IPS-15b (cell line): Measurements from ENCODE around the gene ADGRB3.
"Not testable (repeated sequence)": the region's sequence is repeated elsewhere in the genome, so short reads cannot be mapped to it uniquely, and the experiment has no call there.

Source experiments
- H3K27me3 ChIP-seq: one replicate; pipeline ENCODE4 v1.6.1; 2013; ENCODE audit warnings: low read length; ENCODE audit not compliant: control insufficient read depth, insufficient read depth
- H3K36me3 ChIP-seq: one replicate; pipeline ENCODE4 v1.6.1; 2013; ENCODE audit warnings: low read length; ENCODE audit not compliant: control insufficient read depth, insufficient read depth
- H3K4me1 ChIP-seq: one replicate; pipeline ENCODE4 v1.6.1; 2013; ENCODE audit warnings: mild to moderate bottlenecking, low read length; ENCODE audit not compliant: control insufficient read depth, insufficient read depth
- H3K4me3 ChIP-seq: one replicate; pipeline ENCODE4 v1.5.1; 2013; ENCODE audit warnings: low read depth, low read length
- H3K9ac ChIP-seq: one replicate; pipeline ENCODE4 v1.6.1; 2013; ENCODE audit warnings: low read depth, mild to moderate bottlenecking, low read length
- H3K9me3 ChIP-seq: one replicate; pipeline ENCODE4 v1.6.1; 2013; ENCODE audit warnings: mild to moderate bottlenecking, low read length; ENCODE audit not compliant: control insufficient read depth, insufficient read depth

Gene ADGRB3

GRCh38 chr6:68774843-68775242 lies 139.8 kb downstream of the ADGRB3 start:
- no peak overlapping the region for H3K4me3 ChIP-seq
- no peaks in the 10 kb centered on the region for H3K27me3 ChIP-seq
- no peak overlapping the region for H3K9ac ChIP-seq
- H3K36me3 ChIP-seq: no peaks in the 10 kb centered on the region
- H3K4me1 ChIP-seq: no peaks in the 10 kb centered on the region
- H3K9me3 ChIP-seq: no peaks in the 10 kb centered on the region

- no peaks in the 10 kb centered on the region for H3K27me3 ChIP-seq
- no peaks in the 10 kb centered on the region for H3K4me1 ChIP-seq
- no peak overlapping the region for H3K9ac ChIP-seq
- H3K36me3 ChIP-seq: no peaks in the 10 kb centered on the region
- H3K9me3 ChIP-seq: no peaks in the 10 kb centered on the region
- no peak overlapping the region for H3K4me3 ChIP-seq
These were observed 141.3 kb downstream of the ADGRB3 start for GRCh38 chr6:68776354-68776753.

GRCh38 chr6:68777956-68778355 lies 142.9 kb downstream of the ADGRB3 start:
- H3K4me3 ChIP-seq: no peak overlapping the region
- no peak overlapping the region for H3K9ac ChIP-seq
- no peaks in the 10 kb centered on the region for H3K27me3 ChIP-seq
- no peaks in the 10 kb centered on the region for H3K4me1 ChIP-seq
- H3K9me3 ChIP-seq: no peaks in the 10 kb centered on the region
- H3K36me3 ChIP-seq: no peaks in the 10 kb centered on the region

GRCh38 chr6:68778356-68779020 lies 143.4 kb downstream of the ADGRB3 start:
- Histone ChIP-seq H3K9ac (no peak overlapping the region), H3K9me3 (no peaks in the 10 kb centered on the region), H3K4me3 (no peak overlapping the region), H3K36me3 (no peaks in the 10 kb centered on the region), H3K27me3 (no peaks in the 10 kb centered on the region), H3K4me1 (no peaks in the 10 kb centered on the region)

- no peak overlapping the region for H3K9ac ChIP-seq
- no peaks in the 10 kb centered on the region for H3K27me3 ChIP-seq
- H3K4me3 ChIP-seq: no peak overlapping the region
These were observed 144.3 kb downstream of the ADGRB3 start for GRCh38 chr6:68779366-68779765.

GRCh38 chr6:68790128-68790527 lies 155.0 kb downstream of the ADGRB3 start:
- H3K4me3 ChIP-seq: peak overlapping the region; percentile 26
- H3K4me1 ChIP-seq, H3K36me3 ChIP-seq, H3K9me3 ChIP-seq, H3K9ac ChIP-seq: not testable (repeated sequence)
- H3K27me3 ChIP-seq: peaks cover 11% of the 10 kb centered on the region

More at GRCh38 chr6:68779366-68779765, 144.3 kb downstream of the ADGRB3 start:
- H3K36me3 ChIP-seq: no peaks in the 10 kb centered on the region
- H3K4me1 ChIP-seq: no peaks in the 10 kb centered on the region
- H3K9me3 ChIP-seq: no peaks in the 10 kb centered on the region

- H3K27me3 ChIP-seq, H3K9me3 ChIP-seq, H3K36me3 ChIP-seq, H3K4me1 ChIP-seq, H3K4me3 ChIP-seq, H3K9ac ChIP-seq: not testable (repeated sequence)
These were observed 179.9 kb downstream of the ADGRB3 start for GRCh38 chr6:68814976-68815375.

GRCh38 chr6:68826501-68826900 lies 191.4 kb downstream of the ADGRB3 start:
- Histone ChIP-seq H3K36me3 (no peaks in the 10 kb centered on the region), H3K4me1 (no peaks in the 10 kb centered on the region), H3K4me3 (no peak overlapping the region), H3K9ac (no peak overlapping the region), H3K27me3 (no peaks in the 10 kb centered on the region), H3K9me3 (no peaks in the 10 kb centered on the region)

GRCh38 chr6:68834551-68834950 lies 199.5 kb downstream of the ADGRB3 start:
- Histone ChIP-seq H3K27me3 (no peaks in the 10 kb centered on the region), H3K9me3 (no peaks in the 10 kb centered on the region), H3K4me3 (no peak overlapping the region), H3K9ac (no peak overlapping the region), H3K36me3 (no peaks in the 10 kb centered on the region), H3K4me1 (no peaks in the 10 kb centered on the region)

GRCh38 chr6:68838571-68838970 lies 203.5 kb downstream of the ADGRB3 start:
- Histone ChIP-seq H3K4me3 (no peak overlapping the region), H3K36me3 (no peaks in the 10 kb centered on the region), H3K9ac (no peak overlapping the region), H3K27me3 (no peaks in the 10 kb centered on the region), H3K4me1 (no peaks in the 10 kb centered on the region), H3K9me3 (no peaks in the 10 kb centered on the region)

- no peak overlapping the region for H3K9ac ChIP-seq
- no peaks in the 10 kb centered on the region for H3K36me3 ChIP-seq
- no peaks in the 10 kb centered on the region for H3K9me3 ChIP-seq
- H3K4me3 ChIP-seq: no peak overlapping the region
- H3K4me1 ChIP-seq: peaks cover 4% of the 10 kb centered on the region
- no peaks in the 10 kb centered on the region for H3K27me3 ChIP-seq
These were observed 217.7 kb downstream of the ADGRB3 start for GRCh38 chr6:68852791-68853190.

- Histone ChIP-seq H3K9me3 (peaks cover 7% of the 10 kb centered on the region), H3K36me3 (no peaks in the 10 kb centered on the region), H3K4me1 (no peaks in the 10 kb centered on the region), H3K27me3 (no peaks in the 10 kb centered on the region), H3K9ac (no peak overlapping the region), H3K4me3 (no peak overlapping the region)
These were observed 224.2 kb downstream of the ADGRB3 start for GRCh38 chr6:68859233-68859632.
